Hematopoietic multipotent progenitor cell treated with erythropoietin and hydrocortisone succinate and interleukin-3 and kit ligand, for 15 days (in vitro differentiated cells): ENCODE data around the gene ITSN2.

Source experiments
- DNase-seq: peaks from one replicate; pipeline ENCODE4 v3.0.0-alpha.2; 2015; ENCODE audit warnings: low spot score

The ITSN2 gene

GRCh38 chr2:24269265-24269664, 91.1 kb downstream of the ITSN2 start:
- DNase-seq = no peak

DNA sequence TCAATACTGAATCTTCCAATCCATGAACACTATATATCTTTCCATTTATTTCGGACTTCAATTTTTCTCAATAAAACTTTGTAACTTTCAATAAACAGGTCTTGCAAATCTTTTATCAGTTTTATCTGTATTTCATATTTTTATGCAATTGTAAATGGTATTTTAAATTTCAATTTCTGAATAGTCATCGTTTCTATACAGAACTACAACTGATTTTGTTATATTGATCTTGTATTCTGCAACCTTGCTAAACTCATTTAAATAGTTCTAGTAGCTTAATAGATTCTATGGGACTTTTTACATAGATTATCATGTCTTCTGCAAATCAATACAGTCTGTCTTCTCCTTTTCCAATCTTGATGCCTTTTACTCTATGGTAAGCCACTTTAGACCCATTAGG, 95.1 kb downstream of the ITSN2 start:
- DNase-seq = no peak

DNA sequence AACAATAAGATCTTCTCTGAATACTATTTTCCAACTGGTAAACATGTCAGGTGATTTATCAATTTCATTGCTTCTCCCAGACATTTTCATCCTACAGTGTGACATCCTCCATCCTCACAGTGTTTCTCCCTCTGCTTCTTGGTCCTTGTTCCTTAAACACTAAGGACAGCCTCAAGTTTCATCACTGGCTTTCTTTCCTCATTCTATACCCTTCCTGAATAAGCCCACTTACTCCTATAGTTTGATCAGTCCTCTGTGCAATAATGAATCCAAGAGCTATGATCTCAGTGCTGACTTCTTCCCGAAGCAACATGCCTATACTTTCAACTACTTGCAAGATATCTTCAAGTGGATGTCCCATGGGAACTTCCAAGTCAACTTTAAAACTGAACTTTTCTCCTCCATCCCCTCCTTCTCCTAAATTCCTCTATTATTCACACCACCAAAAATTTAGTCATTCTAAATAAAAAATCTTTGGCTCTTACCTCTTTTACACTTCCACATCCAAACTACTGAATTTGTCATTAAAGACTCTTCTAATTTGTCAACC, 97.8 kb downstream of the ITSN2 start:
- DNase-seq = no peak

GRCh38 chr2:24261441-24261840, 98.9 kb downstream of the ITSN2 start:
- DNase-seq = no peak

DNA sequence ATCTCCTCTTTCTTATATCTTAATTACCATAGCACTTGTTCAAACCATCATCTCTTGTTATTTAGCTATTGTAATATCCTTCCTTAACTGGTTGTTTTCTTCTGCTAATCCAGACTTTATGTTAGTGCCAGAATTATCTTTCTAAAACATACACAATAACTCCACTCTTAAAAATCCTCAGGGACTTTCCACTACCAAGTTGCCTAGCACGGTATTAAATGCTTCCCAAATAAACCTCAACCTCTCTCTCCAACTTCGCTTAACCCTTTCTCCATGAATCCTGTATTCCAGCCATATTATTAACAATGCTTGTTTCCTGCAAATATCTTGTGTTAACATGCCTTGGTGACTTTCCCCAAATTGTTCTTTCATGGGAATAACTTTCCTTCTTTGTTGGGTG, 101.0 kb downstream of the ITSN2 start:
- DNase-seq = no peak

GRCh38 chr2:24258718-24259117, 101.6 kb downstream of the ITSN2 start:
- DNase-seq = no peak

GRCh38 chr2:24253303-24253919, 106.9 kb downstream of the ITSN2 start:
- DNase-seq = no peak

GRCh38 chr2:24247592-24247991, 112.7 kb downstream of the ITSN2 start:
- DNase-seq = no peak

- no peak for DNase-seq
These were observed 113.2 kb downstream of the ITSN2 start for GRCh38 chr2:24247164-24247563.

- no peak for DNase-seq
These were observed 114.2 kb downstream of the ITSN2 start for GRCh38 chr2:24245986-24246776.

DNA sequence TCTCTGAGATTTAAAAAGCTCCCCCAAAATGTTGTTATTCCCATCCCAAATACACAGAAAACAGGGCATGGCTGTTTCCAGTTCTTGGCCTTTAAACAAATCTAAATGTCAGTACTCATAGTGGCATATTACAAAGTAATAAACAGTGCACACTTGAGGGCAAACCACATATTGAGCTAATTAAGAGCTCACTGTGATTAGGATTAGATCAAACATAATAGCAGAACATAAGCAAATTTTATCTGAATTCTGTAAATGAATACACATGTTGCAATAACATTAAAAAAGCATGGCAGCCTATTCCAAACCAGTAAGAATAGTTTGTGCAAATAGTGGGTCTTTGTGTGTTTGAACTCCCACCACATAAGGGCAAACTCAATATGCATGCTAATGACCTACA, 118.8 kb downstream of the ITSN2 start:
- no peak for DNase-seq

DNA sequence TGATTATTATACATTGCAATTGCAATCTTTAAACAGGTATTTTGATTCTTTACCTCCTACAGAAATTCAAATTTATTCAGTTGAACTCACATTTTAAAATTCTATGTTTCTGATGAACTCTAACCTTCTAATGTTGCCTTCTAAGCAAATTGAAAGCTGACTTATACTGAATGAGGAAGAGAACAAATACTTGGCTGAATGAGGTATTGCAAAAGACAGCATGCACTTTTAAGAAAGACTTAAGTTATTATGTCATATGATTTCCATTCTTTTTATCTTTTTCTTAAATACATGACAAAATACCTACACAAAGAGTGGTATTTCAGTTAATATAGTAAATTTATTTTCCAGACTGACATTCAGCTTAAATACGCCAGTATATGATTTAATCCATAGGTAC, 120.8 kb downstream of the ITSN2 start:
- DNase-seq = no peak

DNA sequence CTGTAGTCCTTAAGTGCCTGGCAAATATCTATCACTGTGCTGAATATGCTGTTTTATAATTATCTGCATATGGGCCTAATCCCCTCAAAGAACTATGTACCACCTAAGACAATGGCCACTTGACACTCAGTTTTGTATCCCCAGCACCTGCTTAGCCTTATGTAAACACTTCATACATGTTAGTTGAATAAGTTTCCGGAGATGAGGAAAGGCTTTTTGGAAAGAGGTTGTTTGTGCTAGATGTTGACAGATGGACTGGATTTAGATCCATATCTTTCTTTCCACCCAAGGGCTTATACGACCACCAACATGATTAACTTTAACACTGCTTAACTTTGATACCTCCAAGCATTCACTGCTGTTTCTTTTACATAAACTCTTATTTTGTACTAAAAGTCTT, 122.2 kb downstream of the ITSN2 start:
- no peak for DNase-seq

GRCh38 chr2:24237313-24237712, 123.0 kb downstream of the ITSN2 start:
- no peak for DNase-seq

DNA sequence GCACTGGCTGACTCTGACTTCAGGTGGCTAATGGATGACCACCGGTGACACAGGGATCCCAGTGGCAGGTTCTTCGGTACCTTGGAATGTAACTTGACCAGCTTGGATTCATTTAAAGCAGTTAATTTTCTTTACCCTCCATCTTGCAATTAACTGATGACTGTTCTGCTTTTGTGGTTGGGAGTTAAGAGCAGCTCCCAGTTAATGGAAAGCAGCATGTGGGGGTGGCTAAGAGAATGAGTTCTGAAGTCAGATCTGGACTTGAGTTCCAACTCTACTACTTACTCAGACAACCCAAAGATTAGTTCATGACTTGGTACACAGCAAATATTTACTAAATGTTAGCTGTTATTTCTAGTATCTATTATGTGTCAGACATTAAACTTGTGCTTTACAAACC, 127.0 kb downstream of the ITSN2 start:
- no peak for DNase-seq

DNA sequence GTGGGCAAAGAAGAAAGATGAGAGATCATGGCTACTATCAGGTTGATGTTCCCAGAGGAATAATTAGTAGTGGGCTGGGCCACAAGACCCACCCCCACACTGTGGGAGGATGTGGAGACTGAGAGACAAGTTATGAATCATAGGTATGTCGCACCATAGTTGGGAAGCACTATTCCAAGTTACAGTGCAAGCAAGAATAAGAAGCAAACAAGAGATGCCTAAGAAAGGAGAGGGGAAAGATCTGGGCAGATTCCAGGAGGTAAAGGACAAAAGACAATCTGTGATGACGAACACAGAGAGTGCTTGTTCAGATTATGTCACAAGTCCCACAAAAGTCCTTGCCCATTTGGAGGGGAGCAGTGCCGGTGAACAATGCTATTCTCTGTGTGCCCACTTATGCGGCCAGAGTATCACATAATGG, 128.9 kb downstream of the ITSN2 start:
- DNase-seq = no peak

DNA sequence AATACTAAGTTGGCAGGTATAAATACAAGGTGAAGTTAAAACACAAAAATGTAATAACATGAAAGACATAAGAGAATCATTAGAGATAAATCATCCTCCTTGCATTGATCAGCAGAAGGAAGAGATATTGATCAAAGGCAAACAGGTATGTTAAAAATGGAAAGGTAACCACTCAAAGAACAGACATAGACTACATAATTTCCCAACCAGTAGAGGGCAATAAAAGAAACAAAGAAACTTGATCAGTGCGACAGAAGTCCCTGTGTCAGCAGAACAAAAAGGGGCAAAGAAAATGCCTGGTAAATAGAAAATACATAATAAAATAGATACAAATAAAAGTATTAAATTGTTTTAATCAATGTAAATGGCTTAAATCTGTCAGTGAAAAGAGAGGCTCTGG, 131.9 kb downstream of the ITSN2 start:
- no peak for DNase-seq

DNA sequence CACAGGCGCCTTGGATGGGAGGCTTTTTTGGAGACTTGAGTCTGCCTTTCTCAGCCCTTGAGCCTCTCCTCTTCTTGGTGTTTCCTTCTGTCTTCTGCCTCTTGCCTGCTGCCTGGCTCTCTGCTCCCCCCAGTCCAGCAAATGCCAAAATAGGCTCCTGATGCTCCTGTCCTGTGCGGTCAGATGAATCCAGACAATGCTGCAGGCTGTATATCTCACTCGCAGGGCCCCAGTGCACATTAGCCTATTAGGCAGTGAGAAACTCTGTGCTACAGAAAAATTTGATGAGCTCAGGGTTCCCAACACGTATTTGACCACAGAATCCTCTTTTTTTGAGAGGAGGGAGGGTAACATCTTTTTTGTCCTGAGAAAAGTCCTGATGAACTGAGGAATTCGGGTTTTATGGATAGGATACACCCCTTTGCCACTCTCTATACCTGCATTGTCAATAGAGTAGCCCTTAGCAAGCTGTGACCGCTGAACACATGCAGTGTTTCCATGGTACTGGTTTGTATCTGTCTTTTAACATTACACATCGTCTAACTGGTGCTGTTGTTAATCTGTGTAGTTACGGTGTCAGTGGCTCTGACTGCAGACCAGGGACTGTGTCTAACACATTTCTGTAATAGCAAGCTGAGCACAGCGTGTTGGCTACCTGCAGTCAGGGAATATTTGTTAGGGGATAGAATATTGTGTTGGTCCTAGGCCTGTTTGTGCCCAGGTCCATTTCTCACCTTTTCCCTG, 134.7 kb downstream of the ITSN2 start:
- DNase-seq = no peak

GRCh38 chr2:24222946-24223345, 137.4 kb downstream of the ITSN2 start:
- no peak for DNase-seq

GRCh38 chr2:24221343-24222050, 138.8 kb downstream of the ITSN2 start:
- DNase-seq = no peak

- DNase-seq = no peak
These were observed 139.6 kb downstream of the ITSN2 start for GRCh38 chr2:24220554-24221291.

DNA sequence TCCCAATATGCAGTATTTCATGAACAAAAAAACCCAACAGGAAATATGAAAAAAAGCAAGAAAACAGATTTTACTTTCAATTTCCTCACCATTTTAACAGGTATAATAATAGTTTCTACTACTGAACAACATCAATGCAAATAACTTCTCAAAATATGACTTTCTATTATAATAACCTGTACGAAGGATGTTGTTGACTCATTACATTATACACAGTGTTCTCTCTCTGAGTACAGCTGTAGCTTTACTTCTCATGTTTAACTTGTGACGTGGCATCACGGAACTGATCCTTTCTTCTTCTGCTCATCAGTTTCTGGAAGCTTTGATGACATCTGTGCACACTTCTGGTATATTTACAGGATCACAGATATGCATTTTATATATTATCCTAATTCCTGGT, 145.5 kb downstream of the ITSN2 start:
- no peak for DNase-seq
